HG02642 (cell line): ENCODE results near the gene MAD1L1.

Experiments
- ATAC-seq: cut with Tn5 transposase; IDR thresholded peaks from one replicate; pipeline ENCODE4 v1.9.1; 2021; ENCODE audit warnings: mild to moderate bottlenecking; ENCODE audit not compliant: unreplicated experiment, poor library complexity

MAD1L1 gene

GRCh38 chr7:2185715-2186114 is 47.0 kb downstream of the MAD1L1 start:
- ATAC-seq: no peak

- no peak for ATAC-seq
Measured at GRCh38 chr7:2182461-2182860, 50.3 kb downstream of the MAD1L1 start.

GRCh38 chr7:2181077-2181854 is 51.5 kb downstream of the MAD1L1 start:
- no peak for ATAC-seq

- no peak for ATAC-seq
Measured at GRCh38 chr7:2180081-2180480, 52.7 kb downstream of the MAD1L1 start.

- no peak for ATAC-seq
Measured at GRCh38 chr7:2175514-2175913, 57.2 kb downstream of the MAD1L1 start.

- ATAC-seq: no peak
Measured at GRCh38 chr7:2175091-2175490, 57.7 kb downstream of the MAD1L1 start.

DNA sequence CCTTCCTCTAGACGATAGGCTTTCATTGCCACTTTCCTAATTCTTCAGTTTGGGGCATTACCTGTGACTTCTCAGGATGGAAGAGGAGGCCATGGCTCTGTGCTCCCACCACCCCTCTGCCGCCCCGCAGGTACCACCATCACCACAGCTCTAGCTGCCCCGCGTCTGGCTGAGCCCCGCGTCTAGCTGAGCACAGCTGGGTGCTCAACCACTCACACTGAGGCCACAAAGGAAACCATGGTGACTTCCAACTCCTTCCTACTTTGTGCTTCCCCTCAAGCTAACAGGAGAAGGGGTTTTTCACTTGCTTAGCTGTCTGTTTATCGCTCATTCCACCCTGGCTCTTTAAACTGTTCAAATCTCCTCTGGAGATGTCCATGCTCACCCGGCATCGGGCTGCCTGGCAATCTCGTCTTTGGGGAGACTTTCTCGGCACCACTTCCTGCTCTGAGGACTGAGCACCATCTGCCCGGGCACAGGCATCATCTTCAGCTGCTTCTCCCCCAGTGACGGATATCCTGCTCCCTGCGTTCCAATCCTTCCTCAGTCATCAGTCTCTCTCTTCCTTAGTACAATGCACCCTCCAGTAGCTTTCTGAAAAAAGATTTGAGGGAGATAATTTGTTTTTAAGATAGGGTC is 59.4 kb downstream of the MAD1L1 start:
- no peak for ATAC-seq

- ATAC-seq: no peak
Measured at GRCh38 chr7:2172311-2173188, 60.2 kb downstream of the MAD1L1 start.

GRCh38 chr7:2171855-2172254 is 60.9 kb downstream of the MAD1L1 start:
- no peak for ATAC-seq

DNA sequence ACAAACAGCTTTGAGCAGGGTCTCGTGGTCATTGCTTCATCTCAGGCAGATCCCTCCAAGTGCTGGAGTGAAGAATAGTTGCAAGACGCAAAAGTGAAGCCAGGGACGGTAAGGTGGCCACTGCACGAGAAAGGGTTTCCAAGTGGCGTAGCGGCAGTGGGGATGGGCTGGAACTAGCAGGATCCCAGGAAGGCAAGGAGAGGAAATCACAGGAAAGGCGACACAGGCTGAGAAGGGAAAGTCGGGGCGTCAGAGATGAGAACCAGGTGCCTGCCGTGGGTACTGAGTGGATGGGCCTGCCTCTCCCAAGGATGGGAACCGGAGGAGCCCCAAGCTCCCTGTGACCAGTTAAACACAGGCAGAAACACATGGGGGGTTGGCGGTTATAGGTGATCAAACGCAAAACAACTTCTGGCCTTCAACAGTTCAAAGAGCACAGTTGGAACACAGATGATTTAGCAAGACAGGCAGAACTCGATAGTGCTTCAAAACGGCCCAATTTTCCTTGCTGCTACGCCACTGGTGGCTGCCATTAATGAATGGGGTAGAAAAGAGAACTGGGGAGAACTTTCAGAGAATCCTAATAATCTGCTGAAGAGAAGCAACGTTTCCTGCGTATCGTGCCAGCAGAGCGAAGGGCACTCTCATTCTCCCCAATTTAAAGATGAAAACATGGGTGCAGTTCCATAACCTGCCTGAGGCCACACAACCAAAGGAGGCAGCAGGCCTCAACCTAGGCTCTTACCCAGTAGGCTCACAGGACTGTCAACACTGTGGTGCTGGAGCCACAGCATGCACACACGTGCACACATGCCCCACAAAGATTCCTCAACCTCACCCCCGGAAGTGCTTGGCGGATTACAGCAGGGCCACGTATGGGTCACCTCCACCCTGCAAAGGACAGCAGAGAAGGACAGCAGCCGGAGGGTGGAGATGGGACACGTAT is 61.9 kb downstream of the MAD1L1 start:
- ATAC-seq: no peak

DNA sequence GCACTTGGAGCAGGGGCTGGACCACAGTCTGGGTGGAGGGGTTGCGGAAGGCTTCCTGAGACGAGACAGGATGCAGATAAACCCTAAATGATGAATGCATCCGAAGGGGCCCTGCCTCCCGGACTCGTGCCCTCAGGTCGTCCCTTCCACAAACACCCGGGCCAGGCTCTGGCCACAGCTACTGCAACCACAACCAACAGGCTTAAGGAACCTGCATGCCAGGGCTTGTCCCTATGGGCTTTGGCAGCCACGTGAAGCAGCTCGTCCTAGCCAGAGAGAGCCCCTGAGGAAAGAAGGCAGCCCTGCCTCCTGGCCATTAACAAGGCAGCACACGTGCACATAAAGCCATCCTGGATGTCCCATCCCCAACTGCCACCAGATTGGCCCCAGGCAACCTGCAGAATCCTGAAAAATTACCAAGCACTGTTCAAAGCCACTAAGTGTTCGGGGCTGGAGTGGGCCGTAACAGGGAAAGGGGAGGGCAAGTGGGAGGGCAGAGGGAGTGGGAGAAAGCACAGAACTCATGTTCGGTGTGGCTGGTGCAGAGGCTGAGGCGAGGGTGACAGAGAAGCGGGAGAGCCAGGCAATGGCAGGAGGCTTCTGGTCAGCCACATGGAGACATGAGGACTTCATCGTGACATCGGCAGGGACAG is 62.7 kb downstream of the MAD1L1 start:
- no peak for ATAC-seq

DNA sequence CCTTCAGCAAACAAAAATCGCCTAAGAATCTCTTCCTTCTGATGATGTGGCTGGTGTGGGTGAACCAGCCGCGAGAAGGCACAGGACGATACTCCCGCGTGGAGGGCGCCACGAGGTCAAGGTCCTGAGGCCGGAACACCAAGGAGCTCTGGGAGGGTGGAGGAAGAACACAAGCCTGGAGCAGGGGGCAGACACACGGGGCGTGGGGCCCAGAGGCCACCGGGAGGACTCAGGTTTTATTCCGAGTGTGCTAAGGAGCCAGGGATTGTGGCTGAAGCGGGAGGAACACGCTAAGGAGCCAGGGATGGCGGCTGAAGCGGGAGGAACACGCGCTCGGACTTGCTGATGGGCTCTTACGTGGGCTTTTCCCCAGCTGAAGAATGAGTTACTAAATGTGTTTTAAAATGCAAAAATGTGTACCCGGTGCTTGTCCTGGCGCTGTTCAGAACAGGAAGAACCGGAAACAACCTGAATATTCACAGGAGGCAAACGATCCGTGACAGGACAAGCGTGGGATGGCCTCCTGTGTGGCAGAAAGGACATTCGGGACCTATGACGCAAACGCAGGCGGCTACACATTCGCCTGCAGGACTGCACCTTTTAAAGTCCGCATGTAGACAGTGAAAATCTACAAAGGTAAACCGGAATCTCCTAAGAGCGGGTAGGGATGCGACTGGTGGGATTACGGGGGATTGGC is 64.0 kb downstream of the MAD1L1 start:
- no peak for ATAC-seq

DNA sequence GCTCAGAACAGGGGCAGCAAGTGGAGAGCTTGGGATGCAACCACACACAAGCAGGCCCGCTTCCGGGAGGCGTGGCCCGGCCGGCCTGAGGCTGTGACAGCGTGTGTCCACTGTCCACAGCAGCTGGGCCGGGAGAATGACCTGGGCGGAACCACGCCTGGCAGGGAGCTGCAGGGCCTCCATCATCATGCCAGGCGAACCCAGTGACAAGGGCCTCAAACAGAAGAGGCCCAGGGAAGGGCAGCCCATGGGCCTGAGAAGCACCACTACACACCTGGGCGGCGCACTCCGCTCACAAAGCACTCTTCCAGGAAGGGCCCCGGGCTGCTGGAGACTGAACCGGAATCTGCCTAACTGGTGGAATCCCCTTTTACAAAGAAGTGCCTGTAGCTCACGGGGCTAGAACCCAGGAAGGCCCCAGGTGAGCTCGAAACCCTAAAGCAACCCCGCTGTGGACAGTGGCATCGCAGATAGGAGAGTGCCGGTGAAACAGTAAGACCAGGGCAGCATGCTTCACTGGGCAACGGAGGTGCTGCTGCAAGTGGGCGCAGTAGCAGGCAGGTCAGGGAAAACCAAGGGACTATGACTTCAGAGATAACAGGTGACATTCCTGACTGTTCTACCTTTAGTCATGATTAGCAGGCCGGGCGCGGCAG is 66.0 kb downstream of the MAD1L1 start:
- ATAC-seq: no peak

DNA sequence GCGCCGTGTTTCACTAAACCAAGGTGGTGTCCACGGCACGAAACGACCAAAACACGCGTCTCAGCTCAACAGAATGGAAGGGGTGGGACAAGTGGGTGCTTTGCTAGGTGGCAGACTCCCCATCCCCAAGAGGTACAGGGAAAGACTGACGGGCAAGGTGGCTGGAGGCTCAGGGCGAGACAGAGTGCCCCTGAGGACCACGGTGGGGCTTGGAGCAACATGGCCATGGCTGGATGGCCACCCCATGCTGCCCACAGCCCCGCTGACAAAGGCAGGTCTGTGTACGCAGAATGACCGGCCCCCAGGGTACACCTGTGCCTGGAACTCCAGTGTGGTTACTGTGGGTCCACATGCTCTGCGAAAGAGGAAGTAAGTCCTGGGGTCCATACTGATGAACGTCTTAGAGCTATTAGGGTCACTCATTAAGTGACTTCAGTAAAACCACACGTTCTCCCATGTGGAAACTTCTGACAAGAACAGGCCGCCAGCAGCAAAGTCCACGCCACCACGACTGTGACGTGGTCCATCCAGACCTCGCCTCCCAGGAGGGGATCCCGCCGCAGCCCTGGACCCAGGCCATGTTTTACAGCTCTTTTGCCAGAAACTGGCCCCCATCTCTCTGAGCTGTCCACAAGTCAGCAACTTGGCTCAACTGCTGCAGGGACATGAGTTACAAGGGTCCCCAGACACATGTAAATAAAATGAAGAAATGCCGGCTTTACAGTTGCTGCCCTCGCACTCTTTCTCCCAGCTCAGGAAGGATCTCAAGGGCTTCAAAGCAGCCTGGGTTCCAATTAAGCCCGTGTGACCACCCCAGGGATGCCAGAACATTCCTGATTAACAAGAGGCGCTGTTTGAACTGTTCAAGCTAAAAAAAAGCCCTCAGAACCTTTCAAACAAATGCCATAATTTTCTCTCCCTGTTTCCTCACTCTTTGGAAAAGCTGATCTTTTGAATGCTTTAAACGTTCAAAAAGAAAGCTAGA is 66.8 kb downstream of the MAD1L1 start:
- peak; percentile 87 for ATAC-seq

DNA sequence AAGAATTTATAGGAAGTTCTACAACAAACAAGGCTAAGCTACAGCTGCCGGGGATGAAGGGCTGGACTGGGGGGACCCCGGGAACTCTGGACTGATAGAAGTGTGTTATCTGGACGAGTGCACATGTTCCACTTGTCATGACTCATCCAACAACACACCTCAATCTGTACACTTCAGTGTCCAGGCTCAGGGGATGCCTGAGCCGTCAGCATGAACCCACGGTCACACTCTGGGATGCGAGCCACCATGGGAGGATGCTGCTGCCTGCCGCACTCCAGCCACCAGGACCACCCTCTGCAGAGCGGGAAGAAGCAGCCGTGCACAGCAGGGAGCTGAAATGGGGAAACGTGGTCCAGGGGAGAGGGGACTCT is 67.5 kb downstream of the MAD1L1 start:
- no peak for ATAC-seq

DNA sequence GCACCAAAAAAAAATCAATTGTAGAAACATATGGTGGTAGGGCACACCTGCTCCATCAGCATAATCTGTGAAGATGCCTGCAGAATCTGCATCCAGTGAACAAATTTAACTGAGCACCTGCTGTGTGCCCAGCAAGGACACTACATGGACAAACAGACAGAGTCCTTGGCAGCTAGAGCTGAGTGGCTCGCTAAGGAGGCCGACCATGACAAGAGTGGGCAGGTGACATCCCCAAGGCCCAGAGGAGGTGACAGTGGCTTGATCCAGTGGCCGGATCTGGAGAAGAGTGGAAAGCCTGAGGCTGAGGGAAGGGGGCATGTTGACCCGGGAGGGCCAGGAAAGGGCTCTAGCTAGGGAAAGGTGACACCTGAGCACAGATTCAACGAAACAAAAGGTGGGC is 68.1 kb downstream of the MAD1L1 start:
- no peak for ATAC-seq
